ENCODE results near the gene ANK3. TPM values are rescaled to one million over a fixed set of nuclear protein-coding genes. Genes with fewer than 3 reads are reported as not detected.

Gene ANK3
- total RNA-seq, 1 donor from 2014 or later, result 65.3 TPM

DNA sequence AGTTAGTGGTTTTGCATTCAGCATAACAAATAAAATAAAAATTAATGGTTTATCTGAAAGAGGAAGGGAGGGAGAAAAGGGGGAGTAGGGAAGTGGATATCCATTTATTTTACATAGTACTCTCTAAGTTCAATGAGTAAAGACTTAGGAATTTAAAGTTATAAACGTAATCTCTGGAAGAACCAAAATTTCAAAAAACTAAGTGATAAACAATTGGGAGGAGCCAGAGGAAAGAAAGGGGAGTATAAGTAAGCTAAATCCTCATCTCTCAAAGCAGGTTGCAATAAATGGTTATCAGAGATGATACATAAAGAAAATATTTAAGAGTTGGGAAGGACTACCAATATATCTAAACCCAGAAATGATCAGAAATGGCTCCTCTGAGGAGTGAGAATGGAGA, 46.4 kb downstream of the ANK3 start:
- H3K36me3 ChIP-seq, result no peaks in the 10 kb centered on the region
- TF ChIP-seq, protein P1, sequence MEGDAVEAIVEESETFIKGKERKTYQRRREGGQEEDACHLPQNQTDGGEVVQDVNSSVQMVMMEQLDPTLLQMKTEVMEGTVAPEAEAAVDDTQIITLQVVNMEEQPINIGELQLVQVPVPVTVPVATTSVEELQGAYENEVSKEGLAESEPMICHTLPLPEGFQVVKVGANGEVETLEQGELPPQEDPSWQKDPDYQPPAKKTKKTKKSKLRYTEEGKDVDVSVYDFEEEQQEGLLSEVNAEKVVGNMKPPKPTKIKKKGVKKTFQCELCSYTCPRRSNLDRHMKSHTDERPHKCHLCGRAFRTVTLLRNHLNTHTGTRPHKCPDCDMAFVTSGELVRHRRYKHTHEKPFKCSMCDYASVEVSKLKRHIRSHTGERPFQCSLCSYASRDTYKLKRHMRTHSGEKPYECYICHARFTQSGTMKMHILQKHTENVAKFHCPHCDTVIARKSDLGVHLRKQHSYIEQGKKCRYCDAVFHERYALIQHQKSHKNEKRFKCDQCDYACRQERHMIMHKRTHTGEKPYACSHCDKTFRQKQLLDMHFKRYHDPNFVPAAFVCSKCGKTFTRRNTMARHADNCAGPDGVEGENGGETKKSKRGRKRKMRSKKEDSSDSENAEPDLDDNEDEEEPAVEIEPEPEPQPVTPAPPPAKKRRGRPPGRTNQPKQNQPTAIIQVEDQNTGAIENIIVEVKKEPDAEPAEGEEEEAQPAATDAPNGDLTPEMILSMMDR (IDR thresholded peaks at IDR 0.05), result no peak
- TF ChIP-seq POLR2A (IDR thresholded peaks at IDR 0.05) (no peak), POLR2AphosphoS5 (IDR thresholded peaks at IDR 0.05; ENCODE audit: insufficient read depth in 1 of 2, low read depth in 1 of 2) (no peak)
- no peak overlapping the region for H3K27ac ChIP-seq
- no peak overlapping the region for H3K4me3 ChIP-seq
- H3K4me1 ChIP-seq, result no peaks in the 10 kb centered on the region
- no peaks in the 10 kb centered on the region for H3K27me3 ChIP-seq
- DNase-seq (ENCODE audit: extremely low spot score in 2 of 2), result no peak
- intact Hi-C loops (cut with DNase I), result no loop called here
- H3K9me3 ChIP-seq, result no peaks in the 10 kb centered on the region

DNA sequence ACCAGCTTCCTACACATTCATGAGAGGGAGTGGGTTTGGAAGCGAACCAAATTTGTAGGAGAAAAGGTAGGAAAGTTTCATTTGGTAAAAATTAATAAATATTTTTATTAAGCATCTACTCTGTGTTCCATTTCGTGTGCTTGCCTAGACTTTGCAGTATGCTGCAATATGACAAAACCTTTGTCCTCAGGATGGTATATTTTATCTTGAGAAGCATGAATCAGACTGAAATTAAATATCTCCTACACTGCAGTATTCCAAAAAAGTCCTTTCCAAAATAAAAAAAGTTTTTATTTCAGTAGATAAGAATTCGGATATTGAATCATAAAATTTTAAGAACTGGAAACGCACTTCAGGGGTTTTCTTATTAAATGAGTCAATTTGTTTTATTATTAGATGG, 47.7 kb downstream of the ANK3 start:
- H3K27me3 ChIP-seq, result no peaks in the 10 kb centered on the region
- no peaks in the 10 kb centered on the region for H3K4me1 ChIP-seq
- no peak overlapping the region for H3K4me3 ChIP-seq
- intact Hi-C loops (cut with DNase I), result no loop called here
- no peaks in the 10 kb centered on the region for H3K36me3 ChIP-seq
- TF ChIP-seq POLR2AphosphoS5 (IDR thresholded peaks at IDR 0.05; ENCODE audit: insufficient read depth in 1 of 2, low read depth in 1 of 2) (no peak), POLR2A (IDR thresholded peaks at IDR 0.05) (no peak)
- TF ChIP-seq, protein P1 (IDR thresholded peaks at IDR 0.05), result no peak
- no peaks in the 10 kb centered on the region for H3K9me3 ChIP-seq
- no peak for DNase-seq (ENCODE audit: extremely low spot score in 2 of 2)
- no peak overlapping the region for H3K27ac ChIP-seq

DNA sequence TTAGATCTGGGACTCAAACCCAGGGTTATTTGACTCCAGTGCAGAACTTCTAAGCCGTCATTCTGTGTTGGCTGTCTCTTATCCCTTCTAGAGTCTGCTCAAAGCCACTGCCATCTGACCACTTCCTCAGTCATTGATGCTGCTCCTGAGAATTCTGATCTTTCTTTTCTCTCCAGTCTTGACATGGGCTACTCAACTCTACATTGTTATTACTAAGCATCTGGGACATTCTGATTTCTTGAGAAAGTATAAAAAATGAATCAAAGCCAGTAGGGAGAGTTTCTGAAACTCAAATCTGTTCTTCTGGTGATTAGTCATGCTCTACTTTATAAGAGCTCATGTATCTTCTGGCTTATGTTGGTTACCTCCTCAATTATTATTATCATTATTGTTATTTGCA, 48.7 kb downstream of the ANK3 start:
- Histone ChIP-seq H3K4me3 (no peak overlapping the region), H3K27ac (no peak overlapping the region), H3K9me3 (no peaks in the 10 kb centered on the region), H3K27me3 (no peaks in the 10 kb centered on the region), H3K4me1 (no peaks in the 10 kb centered on the region), H3K36me3 (no peaks in the 10 kb centered on the region)
- DNase-seq (ENCODE audit: extremely low spot score in 2 of 2), result no peak
- TF ChIP-seq POLR2A (IDR thresholded peaks at IDR 0.05) (no peak), POLR2AphosphoS5 (IDR thresholded peaks at IDR 0.05; ENCODE audit: insufficient read depth in 1 of 2, low read depth in 1 of 2) (no peak)
- TF ChIP-seq, protein P1 (IDR thresholded peaks at IDR 0.05), result no peak
- intact Hi-C loops (cut with DNase I), result no loop called here

DNA sequence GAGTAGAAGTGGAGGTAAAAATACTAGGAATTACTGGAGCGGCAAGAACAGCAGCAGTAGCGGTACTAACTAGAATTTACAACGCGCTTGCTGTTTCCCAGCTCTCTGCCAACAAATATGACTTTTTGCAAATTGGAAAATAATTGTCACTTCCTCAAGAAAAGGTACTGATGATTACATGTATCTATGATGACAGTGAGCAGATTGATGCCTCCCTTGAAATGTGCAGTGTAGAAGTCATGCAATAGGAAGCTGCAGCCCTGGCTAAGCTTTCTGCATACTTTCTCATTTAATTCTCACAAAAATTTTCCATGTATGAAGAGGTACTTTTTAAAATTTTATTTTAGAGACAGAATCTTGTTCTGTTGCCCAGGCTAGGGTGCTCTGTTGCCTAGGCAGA, 49.9 kb downstream of the ANK3 start:
- Histone ChIP-seq H3K36me3 (no peaks in the 10 kb centered on the region), H3K4me3 (no peak overlapping the region), H3K9me3 (no peaks in the 10 kb centered on the region), H3K4me1 (no peaks in the 10 kb centered on the region), H3K27me3 (no peaks in the 10 kb centered on the region), H3K27ac (no peak overlapping the region)
- TF ChIP-seq POLR2AphosphoS5 (IDR thresholded peaks at IDR 0.05; ENCODE audit: insufficient read depth in 1 of 2, low read depth in 1 of 2) (no peak), POLR2A (IDR thresholded peaks at IDR 0.05) (no peak)
- TF ChIP-seq, protein P1 (IDR thresholded peaks at IDR 0.05), result no peak
- DNase-seq (ENCODE audit: extremely low spot score in 2 of 2), result no peak
- intact Hi-C loops (cut with DNase I), result no loop called here

DNA sequence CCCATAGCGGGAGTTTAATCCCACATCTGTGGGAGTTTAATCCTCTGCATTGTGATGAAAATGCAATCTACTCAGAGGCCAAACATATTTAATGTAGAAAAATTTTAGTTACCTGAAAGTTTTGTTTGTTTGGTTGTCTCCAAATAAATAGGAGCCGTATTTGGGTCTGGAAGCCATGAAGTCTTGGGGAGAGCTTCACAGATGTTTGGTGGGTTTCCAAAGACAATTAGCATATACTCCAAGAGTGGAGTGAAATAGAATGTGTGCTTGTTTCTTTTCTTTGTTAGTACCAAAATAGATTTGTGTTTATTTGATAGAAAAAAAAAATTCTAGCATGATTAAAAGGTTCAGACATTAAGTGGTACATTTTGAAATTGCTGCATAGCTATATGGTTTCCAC, 50.9 kb downstream of the ANK3 start:
- Histone ChIP-seq H3K36me3 (no peaks in the 10 kb centered on the region), H3K9me3 (no peaks in the 10 kb centered on the region), H3K27me3 (no peaks in the 10 kb centered on the region), H3K4me3 (no peak overlapping the region), H3K4me1 (no peaks in the 10 kb centered on the region), H3K27ac (no peak overlapping the region)
- intact Hi-C loops (cut with DNase I), result no loop called here
- no peak for TF ChIP-seq POLR2AphosphoS5 (IDR thresholded peaks at IDR 0.05; ENCODE audit: insufficient read depth in 1 of 2, low read depth in 1 of 2)
- TF ChIP-seq POLR2A (IDR thresholded peaks at IDR 0.05), result no peak
- TF ChIP-seq, protein P1 (IDR thresholded peaks at IDR 0.05), result no peak
- no peak for DNase-seq (ENCODE audit: extremely low spot score in 2 of 2)

All from vagina (tissue), 2 donors.